KOPT-K1 (cell line): ENCODE data around the gene PPIP5K2.

ENCODE experiments used
- H3K27ac ChIP-seq: fragments of 200-600 bp; sonication (generic); 2 replicates; pipeline ENCODE4 v1.5.1; 2016; ENCODE audit warnings: antibody characterized with exemption, mild to moderate bottlenecking, low read depth, low read length; ENCODE audit not compliant: poor library complexity, severe bottlenecking
- H3K36me3 ChIP-seq: fragments of 200-600 bp; sonication (generic); 2 replicates; pipeline ENCODE4 v1.5.1; 2017; ENCODE audit warnings: antibody characterized with exemption, mild to moderate bottlenecking, low read length, moderate library complexity; ENCODE audit not compliant: insufficient read depth
- H3K9me3 ChIP-seq: fragments of 200-600 bp; sonication (generic); 2 replicates; pipeline ENCODE4 v1.5.1; 2017; ENCODE audit warnings: antibody characterized with exemption, low read length, mild to moderate bottlenecking; ENCODE audit not compliant: insufficient read depth, poor library complexity, severe bottlenecking

The PPIP5K2 gene

DNA sequence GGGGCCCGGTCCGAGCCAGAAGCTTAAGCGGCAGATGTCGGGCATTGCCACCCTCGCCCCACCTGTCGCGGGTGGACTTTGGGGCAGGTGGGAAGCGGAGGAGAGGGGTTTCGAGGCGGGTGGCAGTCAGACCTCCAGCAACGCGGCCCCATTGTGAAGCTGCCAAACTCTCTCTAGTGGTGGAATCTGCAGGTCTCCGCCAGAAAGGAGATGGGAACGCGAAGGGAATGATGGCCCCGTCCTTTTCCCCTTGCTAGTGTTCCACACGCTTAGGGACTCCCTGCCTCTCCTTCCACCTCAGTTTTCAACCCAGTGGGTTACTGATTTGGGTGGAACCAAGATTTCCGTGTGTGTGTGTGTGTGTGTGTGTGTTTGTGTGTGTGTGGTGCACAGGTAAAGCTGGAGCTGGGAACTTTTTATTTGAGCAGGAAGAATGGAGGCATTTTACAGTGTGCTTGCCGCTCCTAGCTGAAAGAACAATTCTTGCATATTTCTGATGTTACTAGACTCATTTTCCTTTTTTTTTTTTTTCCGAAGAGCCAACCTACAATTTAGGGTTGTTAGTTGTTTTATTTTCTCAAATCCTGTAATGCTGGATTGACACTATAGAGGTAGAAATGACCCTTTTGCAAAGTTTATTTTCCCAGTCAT, 139.7 kb downstream of the PPIP5K2 start:
- H3K27ac ChIP-seq, result peak overlapping the region; percentile 71
- no peaks in the 10 kb centered on the region for H3K36me3 ChIP-seq
- no peaks in the 10 kb centered on the region for H3K9me3 ChIP-seq

DNA sequence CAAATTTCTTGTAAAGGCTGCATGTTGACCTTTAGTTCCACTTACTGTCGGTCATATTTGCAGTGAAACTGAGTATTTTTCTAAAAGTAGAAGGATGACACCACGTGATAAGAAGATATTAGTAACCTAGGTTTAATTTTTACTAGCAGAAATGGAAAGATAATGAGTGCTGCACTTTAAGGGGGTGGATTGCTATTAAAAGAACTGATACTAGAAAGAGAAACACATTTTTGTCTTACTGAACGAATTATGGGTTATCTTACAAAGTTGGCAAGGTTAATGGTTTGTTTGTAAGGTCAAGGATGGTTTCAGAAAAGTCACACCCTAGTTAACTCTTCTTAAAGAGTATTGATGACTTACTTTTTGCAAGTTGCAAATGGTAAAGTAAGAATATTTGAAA, 140.8 kb downstream of the PPIP5K2 start:
- H3K27ac ChIP-seq, result no peak overlapping the region
- H3K36me3 ChIP-seq, result no peaks in the 10 kb centered on the region
- H3K9me3 ChIP-seq, result no peaks in the 10 kb centered on the region
